GM19463 (cell line): ENCODE data around the gene KRT37.
"Not testable (repeated sequence)": the region's sequence is repeated elsewhere in the genome, so short reads cannot be mapped to it uniquely, and the experiment has no call there.

ENCODE experiments used
- ATAC-seq: cut with Tn5 transposase; IDR thresholded peaks from one replicate; pipeline ENCODE4 v1.9.1; 2021; ENCODE audit warnings: mild to moderate bottlenecking, moderate library complexity; ENCODE audit not compliant: unreplicated experiment

KRT37 gene

DNA sequence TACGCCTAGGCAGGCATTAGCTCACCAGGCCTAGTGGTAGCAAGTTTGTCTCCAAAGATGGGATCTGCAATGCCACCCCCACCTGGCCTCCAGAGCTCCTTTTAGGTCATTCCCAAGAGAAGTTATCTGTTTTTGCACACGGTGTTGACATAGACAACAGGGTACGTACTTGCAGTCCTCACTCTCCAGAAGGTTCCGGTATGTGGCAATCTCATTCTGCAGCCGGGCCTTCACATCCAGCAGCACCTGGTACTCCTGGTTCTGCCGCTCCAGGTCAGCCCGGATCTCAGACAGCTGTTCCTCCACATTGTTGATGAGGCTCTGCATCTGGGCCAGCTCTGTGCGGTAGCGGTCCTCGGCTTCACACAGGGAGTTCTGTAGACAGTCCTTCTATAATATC, 17.2 kb downstream of the KRT37 start:
- ATAC-seq, result no peak

DNA sequence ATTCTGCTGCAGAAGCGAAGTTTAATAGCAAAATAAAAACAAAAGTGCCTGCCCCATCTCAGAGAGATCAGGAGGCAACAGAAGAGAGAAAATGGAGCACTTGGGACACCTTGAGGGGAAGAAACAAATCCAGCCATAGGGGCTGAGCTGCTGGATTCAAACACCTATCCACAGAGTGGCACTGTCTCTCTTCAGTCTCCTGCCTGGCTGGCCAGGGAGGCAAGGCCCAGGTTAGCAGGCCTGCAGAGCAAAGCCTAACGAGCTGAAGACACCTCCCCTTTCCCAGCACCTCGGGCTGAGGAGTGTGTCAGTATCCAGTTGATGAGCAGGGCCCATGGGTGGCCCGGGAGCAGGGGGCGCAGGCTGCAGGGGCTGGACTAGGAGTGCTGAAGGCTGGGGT, 18.2 kb downstream of the KRT37 start:
- no peak for ATAC-seq

DNA sequence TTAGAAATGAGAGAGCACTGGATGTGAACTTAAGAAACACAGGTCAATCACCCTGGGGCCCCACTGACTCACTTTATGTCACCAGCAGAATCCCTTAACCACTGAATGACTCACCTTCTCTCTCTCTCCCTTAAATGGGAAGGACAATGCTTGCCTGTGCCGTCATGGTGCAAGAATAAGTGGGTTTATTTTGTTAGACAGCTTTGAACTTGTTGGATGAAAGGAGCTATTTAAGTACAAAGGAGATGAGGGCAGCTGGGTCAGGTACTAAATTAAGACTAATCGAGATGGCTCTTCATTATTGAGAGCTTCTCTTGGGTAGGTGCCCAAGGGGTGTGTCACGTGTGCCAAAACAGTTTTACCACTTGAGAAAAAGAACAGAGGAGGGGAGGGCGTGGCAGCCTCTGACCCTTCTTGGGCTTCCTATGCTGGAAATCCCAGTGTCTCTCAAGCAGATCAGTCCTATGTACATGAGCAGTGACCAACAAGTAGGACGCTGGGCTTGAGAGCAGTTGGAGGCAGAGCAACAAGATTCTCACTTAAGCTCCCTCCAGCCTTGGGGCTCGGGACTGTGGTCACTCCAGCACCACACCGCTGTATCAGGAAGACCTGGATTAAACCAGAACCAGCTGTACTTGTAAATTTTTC, 20.2 kb downstream of the KRT37 start:
- no peak for ATAC-seq

GRCh38 chr17:41403404-41404023, 20.9 kb downstream of the KRT37 start:
- ATAC-seq, result no peak

DNA sequence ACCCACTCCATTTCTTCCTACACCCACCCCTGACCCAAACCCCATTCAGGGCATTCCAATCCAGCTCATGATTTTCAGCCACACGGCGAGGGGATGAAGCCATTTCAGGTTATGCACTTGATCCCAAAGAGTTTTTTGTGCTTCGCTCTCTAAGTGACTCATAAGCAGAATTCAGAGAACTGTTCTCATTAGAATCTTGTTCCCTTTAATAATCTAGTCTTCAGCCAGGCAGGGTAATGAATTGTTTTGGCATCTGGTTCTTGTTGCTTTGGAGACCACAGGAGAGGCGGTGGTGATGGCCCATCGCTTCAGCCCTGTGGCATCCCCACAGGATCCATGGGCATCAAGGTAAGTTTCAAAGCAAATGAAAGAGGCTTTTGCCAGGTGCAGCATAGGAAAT, 22.2 kb downstream of the KRT37 start:
- no peak for ATAC-seq

DNA sequence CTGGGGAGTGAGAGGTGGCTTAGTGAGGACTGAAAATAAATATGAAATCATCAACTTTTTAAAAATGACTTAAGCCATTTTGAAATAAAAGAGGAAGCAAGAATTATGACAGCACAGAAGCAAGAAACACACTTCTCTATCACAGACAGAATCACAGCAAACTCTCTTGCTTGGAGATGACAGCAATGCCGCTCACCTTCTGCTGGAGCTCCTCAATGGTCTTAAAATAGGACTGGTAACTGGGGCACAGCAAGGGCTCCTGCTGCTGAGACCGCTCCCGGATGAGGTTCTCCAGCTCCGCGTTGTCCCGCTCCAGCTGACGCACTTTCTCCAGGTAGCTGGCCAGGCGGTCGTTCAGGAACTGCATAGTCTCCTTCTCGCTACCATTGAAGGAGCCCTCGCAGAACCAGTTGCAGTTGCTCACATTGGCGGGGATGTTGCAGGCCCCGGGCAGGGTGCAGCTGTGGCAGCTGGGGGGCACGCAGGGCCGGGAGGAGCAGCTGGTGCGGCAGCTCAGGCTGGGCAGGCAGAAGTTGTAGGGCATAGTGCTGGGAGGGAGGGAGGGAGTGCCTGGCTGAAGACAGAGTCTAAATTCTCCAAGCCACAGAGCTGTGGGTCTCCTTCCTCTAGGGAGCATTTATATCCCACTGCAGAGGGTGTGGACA, 27.3 kb downstream of the KRT37 start, which contains the start of gene KRT31:
Gene KRT31 (minus strand): TSS at position 613 of the 665 bp plus-strand sequence. CDS start 69 bp downstream, at position 544.
- no peak for ATAC-seq

GRCh38 chr17:41396340-41396739, 28.0 kb downstream of the KRT37 start:
- ATAC-seq, result no peak

- no peak for ATAC-seq
Observed at GRCh38 chr17:41395611-41396010, 28.8 kb downstream of the KRT37 start.

DNA sequence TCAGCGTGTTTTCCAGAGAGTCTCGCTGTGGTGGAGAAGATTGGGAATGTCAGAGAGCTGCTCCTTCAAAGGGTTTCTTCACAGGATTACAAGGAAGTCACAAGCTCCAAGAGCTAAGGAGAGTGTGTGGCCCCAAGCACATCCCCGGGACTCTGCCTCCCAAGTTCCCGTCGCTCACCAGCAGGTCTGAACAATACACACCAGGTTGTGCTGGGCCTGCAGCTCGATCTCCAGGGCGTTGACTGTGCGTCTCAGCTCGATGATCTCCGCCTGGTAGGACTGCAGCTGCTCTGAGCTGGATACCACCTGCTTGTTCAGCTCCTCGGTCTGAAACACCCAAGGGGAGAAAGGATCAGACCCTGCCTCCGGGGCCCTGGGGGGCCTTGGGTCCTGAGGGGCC, 29.3 kb downstream of the KRT37 start:
- ATAC-seq, result not testable (repeated sequence)

DNA sequence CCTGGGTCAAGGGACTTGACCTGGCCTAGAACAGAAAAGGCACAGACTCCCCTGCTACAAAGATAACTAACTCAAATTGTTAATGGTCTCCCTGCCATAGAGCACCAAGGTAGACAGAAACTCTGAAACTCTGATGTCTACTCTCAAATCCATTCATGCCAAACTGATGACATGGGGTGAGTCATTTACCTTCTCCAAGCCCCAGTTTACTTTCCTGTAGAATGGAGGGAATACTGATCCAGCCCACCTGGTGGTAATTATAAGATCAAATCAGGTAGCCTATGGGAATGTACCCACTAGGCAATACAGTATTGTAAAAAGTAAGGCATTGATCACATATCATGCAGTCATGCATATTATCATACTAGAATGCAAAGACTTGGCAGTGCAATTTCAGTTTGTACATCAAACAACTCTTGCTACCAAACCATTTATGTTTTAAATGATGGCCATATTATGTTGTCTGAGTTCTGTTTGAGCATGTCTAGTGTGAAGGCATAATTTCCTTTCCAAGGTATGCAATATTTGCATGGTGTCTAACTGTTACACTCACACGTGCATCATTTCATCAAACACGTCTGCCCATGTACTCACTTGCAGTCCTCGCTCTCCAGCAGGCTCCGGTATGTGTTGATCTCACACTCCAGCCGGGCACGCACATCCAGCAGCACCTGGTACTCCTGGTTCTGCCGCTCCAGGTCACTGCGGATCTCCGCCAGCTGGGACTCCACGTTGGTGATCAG, 30.0 kb downstream of the KRT37 start:
- no peak for ATAC-seq

- ATAC-seq, result no peak
Observed at GRCh38 chr17:41393826-41394225, 30.6 kb downstream of the KRT37 start.

DNA sequence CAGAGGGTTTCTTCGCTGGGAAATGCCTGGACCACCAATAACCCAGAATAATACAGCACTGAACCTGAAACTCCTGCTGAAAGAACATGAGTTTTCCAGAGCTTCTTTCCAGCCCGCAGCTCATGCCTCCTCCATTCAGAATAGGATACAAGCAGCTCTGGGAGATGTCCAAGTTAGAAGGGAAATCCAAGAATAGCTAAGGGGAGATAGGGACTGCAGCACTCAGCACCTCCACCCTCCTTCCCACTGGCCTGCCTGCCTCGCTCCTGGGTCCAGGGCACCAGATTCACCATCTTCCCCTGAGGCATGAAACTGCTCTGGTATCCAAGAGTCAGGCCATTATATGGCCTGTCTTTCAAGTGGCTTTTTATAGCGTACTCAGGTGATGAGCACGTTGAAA, 31.1 kb downstream of the KRT37 start:
- ATAC-seq, result no peak

DNA sequence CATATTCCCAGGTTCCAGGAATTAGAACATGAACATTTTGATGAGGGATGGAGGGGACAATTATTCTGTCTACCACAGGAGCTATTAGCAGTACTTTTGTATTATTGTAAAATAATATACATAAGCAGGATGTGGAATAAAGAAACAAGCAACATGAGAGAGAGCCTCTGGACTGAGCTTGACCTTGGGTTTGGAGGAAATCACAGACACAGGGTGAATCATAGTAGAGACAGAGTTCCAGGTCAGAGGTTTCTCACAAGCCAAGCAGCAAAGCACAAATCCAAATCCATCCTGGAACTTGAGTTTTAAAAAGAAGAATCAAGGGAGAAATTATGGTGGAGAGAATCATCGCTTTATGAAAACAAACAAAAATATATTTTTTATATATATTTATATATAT, 32.1 kb downstream of the KRT37 start:
- ATAC-seq, result no peak

DNA sequence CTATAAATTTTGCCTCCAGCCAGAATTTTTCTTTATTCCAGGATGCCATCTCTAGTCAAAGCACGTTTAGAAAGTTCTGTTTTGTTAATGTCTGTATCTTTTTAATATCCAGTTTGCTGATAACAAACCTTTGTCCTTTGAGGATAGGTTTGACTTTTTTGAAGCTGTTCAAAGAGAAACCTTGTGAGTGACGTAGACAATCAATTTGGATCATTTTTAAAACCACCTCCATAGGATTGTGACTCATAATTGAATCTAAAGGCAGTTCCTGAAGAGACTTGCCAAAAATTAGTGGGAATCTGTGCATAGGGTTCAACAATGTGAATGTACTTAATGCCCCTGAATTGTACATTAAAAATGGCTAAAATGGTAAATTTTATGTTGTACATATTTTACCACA, 32.9 kb downstream of the KRT37 start:
- ATAC-seq, result no peak

- no peak for ATAC-seq
Observed at GRCh38 chr17:41390411-41390938, 33.9 kb downstream of the KRT37 start.

DNA sequence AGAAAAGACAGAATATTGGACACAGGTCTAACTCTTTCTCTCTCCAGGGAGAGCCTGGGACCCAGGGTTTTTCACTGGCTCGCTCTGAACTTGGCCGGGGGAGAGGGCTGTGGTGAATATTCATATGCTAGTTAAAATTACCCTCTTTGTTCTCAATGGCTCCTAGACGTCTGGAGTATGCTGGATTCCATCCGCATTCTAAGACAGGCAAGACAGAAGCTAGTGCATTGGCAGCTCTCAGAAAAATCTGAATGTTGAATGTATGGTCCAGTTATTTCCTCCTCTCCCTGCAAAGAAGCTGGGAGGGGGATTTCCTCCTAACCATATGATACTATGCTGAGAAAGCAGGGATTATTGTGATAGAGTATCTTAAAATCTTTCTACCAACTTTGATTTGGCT, 36.7 kb downstream of the KRT37 start:
- no peak for ATAC-seq

DNA sequence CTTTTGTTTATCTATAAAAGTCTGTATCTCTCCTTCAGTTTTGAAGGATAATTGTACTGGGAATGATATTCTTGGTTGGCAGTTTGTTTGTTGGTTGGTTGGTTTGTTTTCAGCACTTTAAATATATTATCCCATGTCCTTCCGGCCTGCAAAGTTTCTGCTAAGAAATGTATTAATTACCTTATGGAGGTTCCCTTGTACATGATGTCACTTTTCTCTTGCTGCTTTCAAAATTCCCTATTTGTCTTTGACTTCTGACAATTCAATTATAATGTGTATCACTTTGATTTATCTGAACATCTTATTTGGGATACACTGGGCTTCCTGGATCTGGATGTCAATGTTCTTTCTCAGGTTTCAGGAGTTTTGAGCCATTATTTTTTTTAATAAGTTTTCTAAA, 38.2 kb downstream of the KRT37 start:
- ATAC-seq, result no peak

DNA sequence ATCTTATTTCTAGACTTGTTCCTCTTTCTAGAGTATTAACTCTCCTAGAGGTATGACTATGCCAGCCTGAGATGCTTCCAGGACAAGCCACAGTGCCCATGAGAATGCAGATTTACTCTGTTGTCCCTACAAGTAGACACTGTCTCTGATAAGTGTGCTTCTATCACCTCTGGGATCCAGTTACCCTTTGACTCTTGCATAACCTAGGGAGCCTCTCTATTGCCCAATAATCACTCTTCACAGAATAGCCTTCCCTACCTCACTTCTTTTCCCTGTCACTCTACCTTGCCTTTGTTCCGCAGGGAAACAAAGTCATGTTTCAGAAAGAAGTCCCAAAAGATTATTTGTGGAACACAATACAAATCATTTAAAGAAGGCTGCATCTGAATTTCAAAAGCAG, 40.7 kb downstream of the KRT37 start:
- no peak for ATAC-seq

DNA sequence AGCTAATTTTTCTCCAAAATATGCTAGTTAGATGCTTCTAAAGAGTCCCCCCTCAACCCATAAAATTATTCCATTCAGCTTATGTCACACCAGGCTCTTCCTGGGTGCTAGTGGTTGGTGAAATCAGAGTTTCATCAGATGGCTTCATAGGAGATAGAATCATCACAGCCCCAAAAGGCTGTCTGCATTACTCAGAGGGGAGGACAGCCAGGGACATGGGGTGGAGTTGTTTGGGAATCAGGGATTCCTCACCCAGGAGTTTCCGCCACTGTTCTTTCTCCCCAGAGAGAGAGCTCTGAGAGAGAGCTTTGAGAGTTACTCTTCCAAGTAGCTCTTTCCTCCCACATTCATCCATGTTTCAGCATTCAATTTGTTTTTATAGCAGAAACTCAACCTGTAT, 42.0 kb downstream of the KRT37 start:
- ATAC-seq, result no peak

DNA sequence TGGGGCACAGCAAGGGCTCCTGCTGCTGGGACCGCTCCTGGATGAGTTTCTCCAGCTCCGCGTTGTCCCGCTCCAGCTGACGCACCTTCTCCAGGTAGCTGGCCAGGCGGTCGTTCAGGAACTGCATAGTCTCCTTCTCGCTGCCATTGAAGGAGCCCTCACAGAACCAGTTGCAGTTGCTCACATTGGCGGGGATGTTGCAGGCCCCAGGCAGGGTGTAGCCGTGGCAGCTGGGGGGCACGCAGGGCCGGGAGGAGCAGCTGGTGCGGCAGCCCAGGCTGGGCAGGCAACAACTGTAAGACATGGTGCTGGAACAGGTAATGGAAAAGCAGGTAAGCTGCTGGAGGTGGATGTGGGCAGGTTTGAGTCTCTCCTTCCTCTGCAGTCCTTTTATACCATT, 42.4 kb downstream of the KRT37 start, which contains the start of gene KRT34:
Gene KRT34 (minus strand): TSS at position 364 of the 400 bp plus-strand sequence. CDS start 60 bp downstream, at position 304.
- ATAC-seq, result not testable (repeated sequence)

DNA sequence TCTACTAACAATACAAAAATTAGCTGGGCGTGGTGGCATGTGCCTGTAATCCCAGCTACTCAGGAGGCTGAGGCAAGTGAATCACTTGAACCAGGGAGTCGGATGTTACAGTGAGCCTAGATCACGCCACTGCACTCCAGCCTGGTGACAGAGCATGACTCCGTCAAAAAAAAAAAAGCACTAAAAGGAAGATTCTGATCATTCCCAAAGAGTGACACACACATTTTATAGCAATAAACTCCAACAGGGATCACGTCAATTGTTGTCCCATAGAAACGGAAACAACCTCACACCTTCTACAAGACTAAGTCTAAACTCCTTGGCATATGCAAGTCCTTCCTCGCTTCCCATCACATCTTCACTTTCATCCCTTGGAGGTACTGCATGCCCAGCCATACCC, 44.3 kb downstream of the KRT37 start:
- ATAC-seq, result not testable (repeated sequence)
